ENCODE measurements around the gene TRMT44. TPM values are rescaled to one million over a fixed set of nuclear protein-coding genes. Genes with fewer than 3 reads are reported as not detected.

Gene TRMT44
- total and polyA plus RNA-seq, 2 of the 13 experiments (the other 11 are each of a cell fraction or from before 2014, with no cell fraction given), result 5.8 to 8.6 TPM

- TF ChIP-seq FOXP1 (IDR thresholded peaks at IDR 0.05) (no peak), FOXP1 (CRISPR knock-in tag; IDR thresholded peaks at IDR 0.05) (no peak), MBNL3 (CRISPR knock-in tag; conservative IDR thresholded peaks at IDR 0.05) (no peak), AFF4 (CRISPR knock-in tag; IDR thresholded peaks at IDR 0.05) (no peak), MIXL1 (CRISPR knock-in tag; IDR thresholded peaks at IDR 0.05) (no peak)
Measured at GRCh38 chr4:8391972-8392371, 48.6 kb upstream of the TRMT44 start (continued).

- no peak overlapping the region for H2AFZ ChIP-seq (ENCODE audit: low read length)
- 96% methylated on average over 11 of the region's 15 CpGs for WGBS (ENCODE audit: low lambda C conversion rate)
- no TSS peak for BruUV-seq (replicated peaks)
- intact Hi-C loops (cut with micrococcal nuclease; ENCODE audit: unreplicated experiment) (no loop called here), in situ Hi-C loops (cut with HindIII; ENCODE audit: extremely low pct_ligation_motif_present, low pct_unique_long_range_greater_than_20kb) (no loop called here)
- TF ChIP-seq RAD21 (CRISPR knock-in tag; IDR thresholded peaks at IDR 0.05) (no peak), GTF3A (CRISPR knock-in tag; conservative IDR thresholded peaks at IDR 0.05) (peak; percentile 93; the same call in 1 of the 2 replicates), MBD4 (IDR thresholded peaks at IDR 0.05; ENCODE audit: borderline replicate concordance, low read length) (no peak), RAD51 (IDR thresholded peaks at IDR 0.05; ENCODE audit: borderline replicate concordance) (no peak), MYPOP (CRISPR knock-in tag; IDR thresholded peaks at IDR 0.05) (no peak), GABPB1 (CRISPR knock-in tag; IDR thresholded peaks at IDR 0.05) (no peak)
- ChIA-PET CTCF (ENCODE audit: low intra/inter-chr PET ratio, low total read pairs) (no interaction called here), POLR2A (no interaction called here)
- H3K9me3 ChIP-seq (ENCODE audit: low read length), result no peaks in the 10 kb centered on the region
- FAIRE-seq (no peak), DNase-seq (ENCODE audit: low spot score) (no peak), ATAC-seq (no peak)
- H4K20me1 ChIP-seq (ENCODE audit: insufficient read depth, low read length), result no peaks in the 10 kb centered on the region
- no peaks in the 10 kb centered on the region for H3K79me2 ChIP-seq (ENCODE audit: insufficient read depth, low read length)
- H3K36me3 ChIP-seq (replicated peaks in 1 of 2; ENCODE audit: control insufficient read depth in 1 of 2, insufficient read depth in 2 of 2, low read length in 2 of 2), result peaks cover 2 to 15% of the 10 kb centered on the region in 2 experiments; a peak in 3 of 5 replicates
- H3K27me3 ChIP-seq (ENCODE audit: control insufficient read depth in 1 of 2, insufficient read depth in 2 of 2, low read length in 2 of 2), result no peaks in the 10 kb centered on the region; a peak in 1 of 5 replicates
- H3K27ac ChIP-seq (ENCODE audit: extremely low read length, insufficient read depth, low read length), result no peak overlapping the region
- no peak overlapping the region for H3K4me2 ChIP-seq (ENCODE audit: low read depth, low read length)
- no peak overlapping the region for H3K9ac ChIP-seq (ENCODE audit: insufficient read depth, low read depth, low read length)
- no peak overlapping the region for H3K4me3 ChIP-seq (replicated peaks in 1 of 3; ENCODE audit: insufficient read depth in 1 of 3, low read depth in 2 of 3, low read length in 3 of 3)
- no peaks in the 10 kb centered on the region for H3K4me1 ChIP-seq (ENCODE audit: insufficient read depth, low read length)
Measured at GRCh38 chr4:8392591-8393190, 47.9 kb upstream of the TRMT44 start.
